A549 (cell line): ENCODE results near the gene CEP57L1. TPM values are rescaled to one million over a fixed set of nuclear protein-coding genes. Genes with fewer than 3 reads are reported as not detected.

ENCODE experiments used
- ATAC-seq, 2 experiments: fragments of 200-7000 bp in 1 of 2; fragments of >200 bp in 1 of 2; cut with Nextera tagmentation in 1 of 2; cut with Tn5 transposase in 1 of 2; 3 replicates each; pipeline versions ENCODE4 v1.8.0 to v1.9.1; 2018 to 2020; ENCODE audit warnings: mild to moderate bottlenecking in 1 of 2, moderate library complexity in 1 of 2
- CTCF ChIA-PET: fragments of 300-600 bp; sonication (Branson Sonifier 250); formaldehyde crosslinking; extraction: SDS; loops from one replicate; lab custom pipeline; 2021; ENCODE audit warnings: antibody characterized with exemption, inconsistent platforms; lab: Yijun Ruan, JAX
- POLR2A ChIA-PET: fragments of 350-600 bp; formaldehyde crosslinking; extraction: SDS; loops from one replicate; lab custom pipeline; 2021; ENCODE audit warnings: antibody characterized with exemption, inconsistent platforms; lab: Yijun Ruan, JAX
- DNase-seq, 2 experiments: peaks; one replicate each; pipeline versions ENCODE4 v3.0.0 to v3.0.0-alpha.2; 2011 to 2016; ENCODE audit warnings: low read depth in 1 of 2, low spot score in 1 of 2
- FAIRE-seq: peaks from 2 replicates; lab custom pipeline; 2011; peaks lifted over from hg19 to GRCh38; lab: Jason Lieb, UNC
- H3K27ac ChIP-seq, 2 experiments: fragments of >200 bp; sonication (Bioruptor Twin); formaldehyde crosslinking; 3 replicates each; pipeline ENCODE4 v1.5.1; 2016 to 2017
- H3K4me1 ChIP-seq: fragments of >200 bp; sonication (Bioruptor Twin); formaldehyde crosslinking; 3 replicates; pipeline ENCODE4 v1.6.1; 2016
- H3K4me2 ChIP-seq: fragments of >200 bp; sonication (Bioruptor Twin); formaldehyde crosslinking; 3 replicates; pipeline ENCODE4 v1.6.1; 2016
- H3K4me3 ChIP-seq: fragments of >200 bp; sonication (Bioruptor Twin); formaldehyde crosslinking; 3 replicates; pipeline ENCODE4 v1.5.1; 2016
- H3K9me3 ChIP-seq: fragments of >200 bp; sonication (Bioruptor Twin); formaldehyde crosslinking; 3 replicates; pipeline ENCODE4 v1.6.1; 2016
- BCL3 ChIP-seq: fragments of >200 bp; sonication (Bioruptor Twin); formaldehyde crosslinking; IDR thresholded peaks from 3 replicates; pipeline ENCODE4 v1.6.1; 2016
- CBX8 ChIP-seq: fragments of 200-600 bp; sonication (generic); IDR thresholded peaks from 2 replicates; pipeline ENCODE4 v1.6.1; 2016
- CEBPB ChIP-seq, 2 experiments: fragments of >200 bp in 1 of 2; sonication (Bioruptor Twin) in 1 of 2; formaldehyde crosslinking in 1 of 2; IDR thresholded peaks; 2 replicates each; pipeline ENCODE4 v1.6.1; 2012 to 2016
- CHD2 ChIP-seq: fragments of 150-350 bp; IDR thresholded peaks from 2 replicates; pipeline ENCODE4 v1.6.1; 2014; ENCODE audit warnings: low read length; ENCODE audit not compliant: partially characterized antibody
- CHD4 ChIP-seq: fragments of 200-600 bp; sonication (generic); IDR thresholded peaks from 2 replicates; pipeline ENCODE4 v1.6.1; 2016; ENCODE audit warnings: antibody characterized with exemption, mild to moderate bottlenecking, borderline replicate concordance
- ELK1 ChIP-seq: fragments of 150-350 bp; IDR thresholded peaks from 2 replicates; pipeline ENCODE4 v1.6.1; 2014; ENCODE audit warnings: low read depth, mild to moderate bottlenecking, low read length
- EP300 ChIP-seq, 2 experiments: fragments of >200 bp; sonication (Bioruptor Twin); formaldehyde crosslinking; IDR thresholded peaks; 2 replicates in 1 of 2; 3 replicates in 1 of 2; pipeline ENCODE4 v1.6.1; 2016 to 2017
- FOSL2 ChIP-seq, 2 experiments: fragments of 450-650 bp in 1 of 2; fragments of >200 bp in 1 of 2; sonication (Bioruptor Twin) in 1 of 2; formaldehyde crosslinking; IDR thresholded peaks; 2 replicates each; pipeline versions ENCODE4 v1.5.0 to v1.6.1; 2016 to 2020; ENCODE audit warnings: mild to moderate bottlenecking in 1 of 2, moderate library complexity in 1 of 2
- GATA3 ChIP-seq: IDR thresholded peaks from 2 replicates; pipeline ENCODE4 v1.6.1; 2012; ENCODE audit warnings: borderline replicate concordance
- HES2 ChIP-seq: fragments of >200 bp; sonication (Bioruptor Twin); formaldehyde crosslinking; IDR thresholded peaks from 2 replicates; pipeline ENCODE4 v1.6.1; 2016
- HEYL ChIP-seq: fragments of 250-450 bp; sonication (Bioruptor Pico); IDR thresholded peaks from 2 replicates; pipeline ENCODE4 v1.8.0; 2021; ENCODE audit warnings: mild to moderate bottlenecking, moderate library complexity
- HOXB5 ChIP-seq: fragments of 250-450 bp; sonication (Bioruptor Pico); IDR thresholded peaks from 2 replicates; pipeline ENCODE4 v1.5.0; 2020; ENCODE audit warnings: mild to moderate bottlenecking, moderate library complexity
- JUN ChIP-seq, 2 experiments: fragments of >200 bp; sonication (Bioruptor Twin); formaldehyde crosslinking; IDR thresholded peaks; 2 replicates in 1 of 2; 3 replicates in 1 of 2; pipeline ENCODE4 v1.6.1; 2016 to 2017
- JUNB ChIP-seq: fragments of >200 bp; sonication (Bioruptor Twin); formaldehyde crosslinking; IDR thresholded peaks from 2 replicates; pipeline ENCODE4 v1.6.1; 2016
- KDM1A ChIP-seq: fragments of 200-600 bp; sonication (generic); IDR thresholded peaks from 2 replicates; pipeline ENCODE4 v1.6.1; 2016; ENCODE audit warnings: low read depth, mild to moderate bottlenecking
- KDM5A ChIP-seq: fragments of 200-600 bp; sonication (generic); IDR thresholded peaks from 2 replicates; pipeline ENCODE4 v1.6.1; 2016; ENCODE audit warnings: antibody characterized with exemption, mild to moderate bottlenecking
- MAFK ChIP-seq: fragments of 450-650 bp; IDR thresholded peaks from 2 replicates; pipeline ENCODE4 v1.6.1; 2014; ENCODE audit not compliant: partially characterized antibody
- MAZ ChIP-seq: fragments of 150-350 bp; IDR thresholded peaks from 2 replicates; pipeline ENCODE4 v1.6.1; 2014; ENCODE audit warnings: antibody characterized with exemption, low read depth, low read length, borderline replicate concordance
- MYC ChIP-seq: IDR thresholded peaks from 2 replicates; pipeline ENCODE4 v1.6.1; 2012; ENCODE audit warnings: mild to moderate bottlenecking, inconsistent platforms, low read length, improper control_type of control experiment, borderline replicate concordance
- NPAS2 ChIP-seq: fragments of 250-450 bp; sonication (Bioruptor Pico); IDR thresholded peaks from 2 replicates; pipeline ENCODE4 v1.8.0; 2022; ENCODE audit warnings: mild to moderate bottlenecking, moderate library complexity, borderline replicate concordance
- NR3C1 ChIP-seq: fragments of >200 bp; sonication (Bioruptor Twin); formaldehyde crosslinking; IDR thresholded peaks from 3 replicates; pipeline ENCODE4 v1.6.1; 2017
- RNF2 ChIP-seq: fragments of 200-600 bp; sonication (generic); IDR thresholded peaks from 2 replicates; pipeline ENCODE4 v1.6.1; 2016; ENCODE audit warnings: low read depth, mild to moderate bottlenecking, antibody characterized with exemption, moderate library complexity, borderline replicate concordance
- SMC3 ChIP-seq: fragments of >200 bp; sonication (Bioruptor Twin); formaldehyde crosslinking; IDR thresholded peaks from 3 replicates; pipeline ENCODE4 v1.6.1; 2018; ENCODE audit warnings: inconsistent platforms
- SREBF2 ChIP-seq: fragments of 450-650 bp; IDR thresholded peaks from 2 replicates; pipeline ENCODE4 v1.6.1; 2014; ENCODE audit warnings: mild to moderate bottlenecking, moderate library complexity
- TFCP2L1 ChIP-seq: fragments of 250-450 bp; sonication (Bioruptor Pico); IDR thresholded peaks from 2 replicates; pipeline ENCODE4 v1.5.0; 2021; ENCODE audit warnings: mild to moderate bottlenecking
- ZC3H11A ChIP-seq: fragments of 450-650 bp; IDR thresholded peaks from 2 replicates; pipeline ENCODE4 v1.6.1; 2014; ENCODE audit warnings: antibody characterized with exemption, mild to moderate bottlenecking
- ZFP36 ChIP-seq: fragments of 450-650 bp; IDR thresholded peaks from 2 replicates; pipeline ENCODE4 v1.6.1; 2014; ENCODE audit warnings: borderline replicate concordance; ENCODE audit not compliant: partially characterized antibody
- ZNF302 ChIP-seq: fragments of 250-450 bp; sonication (Bioruptor Pico); IDR thresholded peaks from 2 replicates; pipeline ENCODE4 v1.9.0; 2021; ENCODE audit warnings: inconsistent platforms, mild to moderate bottlenecking, moderate library complexity
- ZSCAN20 ChIP-seq: fragments of 250-450 bp; sonication (Bioruptor Pico); IDR thresholded peaks from 2 replicates; pipeline ENCODE4 v1.8.0; 2022; ENCODE audit warnings: mild to moderate bottlenecking, moderate library complexity
- WGBS: methylation state at CpG from one replicate; pipeline ENCODE4 v1.1.6; 2017; ENCODE audit errors: missing lambda C conversion rate; 5-methylcytosine and 5-hydroxymethylcytosine counted together
- polyA plus RNA-seq, 4 experiments: library from polyadenylated mRNA; depleted of rRNA in 3 of 4; stranded (reverse); fragments of >200 nt; fragmentation: RNase III in 1 of 4; extraction: RNeasy Plus Mini Kit Qiagen cat#74134 plus additional on column Dnase treatment in 1 of 4; gene quantifications; 2 replicates in 3 of 4; 3 replicates in 1 of 4; pipeline ENCODE4 v1.2.3, GENCODE V29; 2011 to 2017
- TF ChIP-seq, protein P1 (sequence below): fragments of 250-450 bp; sonication (Bioruptor Pico); IDR thresholded peaks from 2 replicates; pipeline ENCODE4 v1.5.0; 2020; ENCODE audit warnings: low read depth, mild to moderate bottlenecking, moderate library complexity

The CEP57L1 gene
- polyA plus RNA-seq, 2 of the 4 experiments (the other 2 are of a cell fraction): 8.9 to 20.5 TPM

- POLR2A ChIA-PET: no interaction called here
- CTCF ChIA-PET: no interaction called here
Observed at GRCh38 chr6:109174916-109175315, 79.6 kb downstream of the CEP57L1 start.

GRCh38 chr6:109178921-109179320, 83.6 kb downstream of the CEP57L1 start:
- FAIRE-seq (no peak), ATAC-seq (no peak), DNase-seq (no peak)
- ChIA-PET CTCF (interaction anchor here (2.4 kb wide), 1 partner anchor 9 kb away, joined by 10 read pairs; no protein-coding TSS in a partner anchor), POLR2A (no interaction called here)
- no peak for TF ChIP-seq SREBF2
- no peak for TF ChIP-seq HEYL
- no peak for TF ChIP-seq TFCP2L1 (CRISPR knock-in tag)
- no peak for TF ChIP-seq HES2
- no peak for TF ChIP-seq MAZ
- TF ChIP-seq ZSCAN20 (CRISPR knock-in tag): no peak
- TF ChIP-seq JUN (IDR thresholded peaks at IDR 0.05): no peak
- no peak for TF ChIP-seq FOSL2 (IDR thresholded peaks at IDR 0.05)
- no peak for TF ChIP-seq FOSL2 (CRISPR knock-in tag; IDR thresholded peaks at IDR 0.05)
- TF ChIP-seq ELK1: no peak
- no peak for TF ChIP-seq ZC3H11A
- no peak for TF ChIP-seq HOXB5
- no peak for TF ChIP-seq CEBPB (IDR thresholded peaks at IDR 0.05)
- no peak for TF ChIP-seq KDM1A
- TF ChIP-seq, protein P1, sequence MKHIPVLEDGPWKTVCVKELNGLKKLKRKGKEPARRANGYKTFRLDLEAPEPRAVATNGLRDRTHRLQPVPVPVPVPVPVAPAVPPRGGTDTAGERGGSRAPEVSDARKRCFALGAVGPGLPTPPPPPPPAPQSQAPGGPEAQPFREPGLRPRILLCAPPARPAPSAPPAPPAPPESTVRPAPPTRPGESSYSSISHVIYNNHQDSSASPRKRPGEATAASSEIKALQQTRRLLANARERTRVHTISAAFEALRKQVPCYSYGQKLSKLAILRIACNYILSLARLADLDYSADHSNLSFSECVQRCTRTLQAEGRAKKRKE (CRISPR knock-in tag): no peak
- H3K9me3 ChIP-seq: peaks cover 3% of the 10 kb centered on the region; the same call in 1 of the 3 replicates
- H3K4me3 ChIP-seq: no peak overlapping the region
- 74% methylated on average over 1 of the region's 1 CpG for WGBS
- no peaks in the 10 kb centered on the region for H3K4me1 ChIP-seq
- H3K4me2 ChIP-seq: no peak overlapping the region
- H3K27ac ChIP-seq: no peak overlapping the region

More at GRCh38 chr6:109174916-109175315, 79.6 kb downstream of the CEP57L1 start:
- no peak overlapping the region for H3K4me3 ChIP-seq
- WGBS: 76% methylated on average over 2 of the region's 2 CpGs
- TF ChIP-seq KDM5A (no peak), MAFK (no peak), JUNB (no peak), SREBF2 (no peak), ZC3H11A (no peak)
- TF ChIP-seq, all 56 proteins: peak for 0
- FAIRE-seq (no peak), DNase-seq (no peak), ATAC-seq (no peak)
- Histone ChIP-seq H3K27ac (no peak overlapping the region), H3K9me3 (peaks cover 3% of the 10 kb centered on the region; the same call in 1 of the 3 replicates), H3K4me2 (no peak overlapping the region), H3K4me1 (no peaks in the 10 kb centered on the region)

GRCh38 chr6:109179507-109179906, 84.2 kb downstream of the CEP57L1 start:
- ChIA-PET CTCF (interaction anchor here (2.4 kb wide), 1 partner anchor 9 kb away, joined by 10 read pairs; no protein-coding TSS in a partner anchor), POLR2A (no interaction called here)
- Histone ChIP-seq H3K4me2 (no peak overlapping the region), H3K27ac (no peak overlapping the region), H3K9me3 (peaks cover 3% of the 10 kb centered on the region; the same call in 1 of the 3 replicates), H3K4me3 (no peak overlapping the region), H3K4me1 (no peaks in the 10 kb centered on the region)
- FAIRE-seq (no peak), DNase-seq (no peak), ATAC-seq (no peak)
- WGBS: 3% methylated on average over 1 of the region's 1 CpG
- TF ChIP-seq NR3C1: no peak
- TF ChIP-seq MYC: no peak
- no peak for TF ChIP-seq MAZ
- no peak for TF ChIP-seq ELK1
- no peak for TF ChIP-seq CHD2
- no peak for TF ChIP-seq GATA3
- TF ChIP-seq ZFP36: no peak
- no peak for TF ChIP-seq EP300 (IDR thresholded peaks at IDR 0.05)
- no peak for TF ChIP-seq CBX8
- no peak for TF ChIP-seq SMC3
- TF ChIP-seq NPAS2 (CRISPR knock-in tag): no peak
- no peak for TF ChIP-seq JUN (IDR thresholded peaks at IDR 0.05)
- no peak for TF ChIP-seq KDM1A
- no peak for TF ChIP-seq RNF2
- no peak for TF ChIP-seq MAFK
- TF ChIP-seq JUNB: no peak
- no peak for TF ChIP-seq CHD4
- no peak for TF ChIP-seq ZNF302 (CRISPR knock-in tag)
- no peak for TF ChIP-seq ZSCAN20 (CRISPR knock-in tag)
- TF ChIP-seq BCL3: no peak
